ENCODE results near the gene TOR2A.

DNA sequence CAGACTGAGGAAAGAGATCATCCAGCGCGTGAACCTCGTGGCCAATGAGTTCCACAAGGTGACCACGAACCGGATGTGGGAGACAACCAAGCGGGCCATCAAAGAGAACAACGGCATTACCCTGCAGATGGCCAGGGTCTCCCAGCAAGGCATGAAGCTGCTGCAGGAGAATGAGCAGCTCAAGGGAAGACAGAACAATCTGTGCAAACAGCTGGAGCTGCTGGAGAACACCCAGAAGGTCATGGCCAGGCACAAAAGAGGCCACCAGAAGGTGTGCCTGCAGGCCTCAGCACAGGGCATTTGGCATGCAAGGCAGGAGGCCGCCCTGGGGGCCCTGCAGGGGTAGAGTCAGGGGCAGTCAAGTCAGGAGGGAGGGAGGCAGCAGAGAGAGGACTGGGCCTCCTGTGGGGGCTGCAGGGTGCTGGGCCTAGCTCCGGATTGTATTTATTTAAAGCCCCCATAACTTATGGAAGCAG lies 23.8 kb downstream of the TOR2A start:
- TF ChIP-seq, protein P1, sequence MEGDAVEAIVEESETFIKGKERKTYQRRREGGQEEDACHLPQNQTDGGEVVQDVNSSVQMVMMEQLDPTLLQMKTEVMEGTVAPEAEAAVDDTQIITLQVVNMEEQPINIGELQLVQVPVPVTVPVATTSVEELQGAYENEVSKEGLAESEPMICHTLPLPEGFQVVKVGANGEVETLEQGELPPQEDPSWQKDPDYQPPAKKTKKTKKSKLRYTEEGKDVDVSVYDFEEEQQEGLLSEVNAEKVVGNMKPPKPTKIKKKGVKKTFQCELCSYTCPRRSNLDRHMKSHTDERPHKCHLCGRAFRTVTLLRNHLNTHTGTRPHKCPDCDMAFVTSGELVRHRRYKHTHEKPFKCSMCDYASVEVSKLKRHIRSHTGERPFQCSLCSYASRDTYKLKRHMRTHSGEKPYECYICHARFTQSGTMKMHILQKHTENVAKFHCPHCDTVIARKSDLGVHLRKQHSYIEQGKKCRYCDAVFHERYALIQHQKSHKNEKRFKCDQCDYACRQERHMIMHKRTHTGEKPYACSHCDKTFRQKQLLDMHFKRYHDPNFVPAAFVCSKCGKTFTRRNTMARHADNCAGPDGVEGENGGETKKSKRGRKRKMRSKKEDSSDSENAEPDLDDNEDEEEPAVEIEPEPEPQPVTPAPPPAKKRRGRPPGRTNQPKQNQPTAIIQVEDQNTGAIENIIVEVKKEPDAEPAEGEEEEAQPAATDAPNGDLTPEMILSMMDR (IDR thresholded peaks at IDR 0.05; ENCODE audit: poor library complexity), result no peak
- no peak for TF ChIP-seq EZH2phosphoT487 (IDR thresholded peaks at IDR 0.05; ENCODE audit: low read depth, severe bottlenecking, unreplicated experiment)

All from hepatocyte (in vitro differentiated cells).